Astrocyte (in vitro differentiated cells and primary cell): ENCODE data around the gene PPP2R2C.

Source experiments
- CTCF ChIP-seq: IDR thresholded peaks from 2 replicates; pipeline ENCODE4 v1.5.1; 2011; ENCODE audit warnings: low read depth, mild to moderate bottlenecking, inconsistent platforms, low read length, moderate library complexity; ENCODE audit not compliant: insufficient read depth
- EZH2 ChIP-seq: IDR thresholded peaks from 2 replicates; pipeline ENCODE4 v1.6.1; 2012; ENCODE audit warnings: mild to moderate bottlenecking, low read length, inconsistent platforms; ENCODE audit not compliant: insufficient read depth

- TF ChIP-seq CTCF: no peak
- no peak for TF ChIP-seq EZH2
Measured at GRCh38 chr4:6487466-6487865, 15.1 kb upstream of the PPP2R2C start.
